Measurements from ENCODE around the gene DNM1L. TPM values are rescaled to one million over a fixed set of nuclear protein-coding genes. Genes with fewer than 3 reads are reported as not detected.

DNM1L gene
- total RNA-seq, 2 experiments from 2014 or later, result 59.8 to 66.8 TPM

DNA sequence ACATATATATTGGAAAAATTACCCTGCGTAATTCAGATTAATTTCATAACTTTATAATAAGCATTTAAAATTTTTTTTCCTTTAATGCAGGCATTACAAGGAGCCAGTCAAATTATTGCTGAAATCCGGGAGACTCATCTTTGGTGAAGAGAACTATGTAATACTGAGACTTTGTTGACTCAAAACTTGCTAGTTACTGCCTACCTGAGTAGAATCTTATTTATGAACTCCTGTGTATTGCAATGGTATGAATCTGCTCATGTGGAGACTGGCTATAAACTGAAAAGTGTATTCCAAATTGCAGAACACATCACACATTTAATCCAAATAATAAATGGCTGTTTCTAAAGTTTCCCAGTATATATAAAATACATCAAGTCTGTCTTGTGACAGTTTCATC, 64.2 kb downstream of the DNM1L start:
- H3K27me3 Mint-ChIP-seq, result no peaks in the 10 kb centered on the region
- CTCF ChIA-PET, result interaction anchor here (2.8 kb wide), 1 partner anchor 13 kb away, joined by 11 read pairs; the partner anchor contains the start of gene YARS2
- H3K27ac Mint-ChIP-seq, result no peak overlapping the region
- H3K36me3 Mint-ChIP-seq, result peaks cover 51% of the 10 kb centered on the region
- H3K4me3 Mint-ChIP-seq, result no peak overlapping the region
- H3K9me3 Mint-ChIP-seq (ENCODE audit: low read depth), result no peaks in the 10 kb centered on the region
- no peaks in the 10 kb centered on the region for H3K4me1 Mint-ChIP-seq
- no peak for ATAC-seq
- DNase-seq, result no peak

DNA sequence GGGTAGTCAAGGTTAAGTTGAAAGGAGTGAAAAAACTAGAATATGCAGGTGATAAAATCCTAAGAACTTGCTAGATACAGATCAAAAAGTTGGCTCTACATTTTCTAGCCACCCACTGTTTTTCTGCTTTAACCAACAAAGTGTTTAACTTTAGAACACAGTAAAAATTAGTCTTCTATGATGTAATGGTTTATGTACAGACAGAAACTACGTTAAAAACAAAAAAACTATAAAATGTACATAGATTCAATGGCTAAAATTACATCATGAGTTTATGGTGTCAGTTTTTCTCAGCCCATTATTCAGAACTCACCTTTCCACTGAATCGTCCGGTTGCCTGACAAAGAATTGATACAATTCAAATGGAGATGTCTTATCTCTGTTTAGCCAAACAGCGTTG, 74.5 kb downstream of the DNM1L start:
- DNase-seq (no peak), ATAC-seq (no peak)
- H3K9me3 Mint-ChIP-seq (ENCODE audit: low read depth), result no peaks in the 10 kb centered on the region
- peaks cover 28% of the 10 kb centered on the region for H3K36me3 Mint-ChIP-seq
- H3K27ac Mint-ChIP-seq, result peak overlapping the region; percentile 83
- CTCF ChIA-PET, result no interaction called here
- peaks cover 19% of the 10 kb centered on the region for H3K4me1 Mint-ChIP-seq
- no peaks in the 10 kb centered on the region for H3K27me3 Mint-ChIP-seq
- H3K4me3 Mint-ChIP-seq, result peak overlapping the region; percentile 91

DNA sequence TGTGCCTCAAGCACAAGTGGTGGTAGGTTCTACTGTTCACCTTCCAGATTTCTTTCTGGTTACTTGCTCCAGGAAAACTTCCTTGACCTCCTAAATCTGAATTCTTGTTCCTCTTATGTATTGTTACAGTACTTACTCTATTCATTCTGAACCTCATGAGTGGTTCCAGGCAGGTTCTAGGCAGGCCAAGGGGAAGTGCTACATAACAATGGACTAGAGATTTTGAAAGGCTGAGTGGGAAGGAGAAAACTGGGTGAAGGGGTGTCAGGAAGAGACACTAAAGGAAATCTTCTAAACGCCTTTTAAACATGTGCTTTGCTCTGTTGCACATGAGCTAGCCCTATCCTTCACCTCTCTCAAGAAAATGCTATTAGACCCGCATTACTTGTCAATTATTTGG, 75.0 kb downstream of the DNM1L start:
- Mint-ChIP-seq H3K36me3 (peaks cover 28% of the 10 kb centered on the region), H3K27ac (peak overlapping the region; percentile 83), H3K27me3 (no peaks in the 10 kb centered on the region), H3K9me3 (ENCODE audit: low read depth) (no peaks in the 10 kb centered on the region), H3K4me1 (peaks cover 19% of the 10 kb centered on the region), H3K4me3 (peak overlapping the region; percentile 91)
- CTCF ChIA-PET, result interaction anchor here (0.6 to 4.1 kb wide), 14 partner anchors 9 to 1267 kb away, joined by 3 to 62 read pairs (median 8); partner anchors contain the start of genes ALG10 and DNM1L
- ATAC-seq, result no peak
- no peak for DNase-seq

DNA sequence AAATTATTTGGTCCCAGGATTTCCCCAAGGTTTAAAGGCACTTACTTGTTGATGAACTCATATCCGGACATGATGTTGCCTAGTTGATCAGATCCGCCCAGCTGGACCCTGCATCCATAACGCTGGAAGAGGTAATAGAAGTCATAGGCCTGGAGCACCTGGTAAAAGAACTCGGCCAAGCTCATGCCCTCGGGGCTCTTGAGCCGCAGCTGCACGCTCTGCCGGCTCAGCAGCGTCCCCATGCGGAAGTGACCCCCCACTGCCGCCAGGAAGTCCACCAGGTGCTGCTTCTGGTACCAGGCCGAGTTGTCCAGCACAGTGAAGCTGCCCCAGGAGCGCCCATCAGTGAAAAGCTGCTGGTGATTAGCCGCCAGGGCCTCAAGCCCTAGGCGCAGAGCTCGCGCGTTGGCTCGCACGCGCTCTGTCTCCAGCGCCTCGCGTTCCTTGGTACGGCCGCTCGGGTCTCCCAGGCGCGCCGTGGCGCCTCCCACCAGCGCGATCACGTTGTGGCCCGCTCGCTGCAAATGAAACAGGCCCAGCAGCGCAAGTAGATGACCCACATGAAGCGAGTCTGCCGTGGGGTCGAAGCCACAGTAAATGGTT, 76.1 kb downstream of the DNM1L start:
- ATAC-seq (peak; percentile 75), DNase-seq (peak; percentile 87)
- no peaks in the 10 kb centered on the region for H3K9me3 Mint-ChIP-seq (ENCODE audit: low read depth)
- peaks cover 24% of the 10 kb centered on the region for H3K36me3 Mint-ChIP-seq
- H3K4me1 Mint-ChIP-seq, result peaks cover 19% of the 10 kb centered on the region
- CTCF ChIA-PET, result interaction anchor here (0.5 to 4.1 kb wide), 37 partner anchors 10 to 1439 kb away, joined by 3 to 62 read pairs (median 5); partner anchors contain the start of genes ALG10, DNM1L and ETFBKMT
- H3K4me3 Mint-ChIP-seq, result peak overlapping the region; percentile 91
- no peaks in the 10 kb centered on the region for H3K27me3 Mint-ChIP-seq
- peak overlapping the region; percentile 83 for H3K27ac Mint-ChIP-seq

DNA sequence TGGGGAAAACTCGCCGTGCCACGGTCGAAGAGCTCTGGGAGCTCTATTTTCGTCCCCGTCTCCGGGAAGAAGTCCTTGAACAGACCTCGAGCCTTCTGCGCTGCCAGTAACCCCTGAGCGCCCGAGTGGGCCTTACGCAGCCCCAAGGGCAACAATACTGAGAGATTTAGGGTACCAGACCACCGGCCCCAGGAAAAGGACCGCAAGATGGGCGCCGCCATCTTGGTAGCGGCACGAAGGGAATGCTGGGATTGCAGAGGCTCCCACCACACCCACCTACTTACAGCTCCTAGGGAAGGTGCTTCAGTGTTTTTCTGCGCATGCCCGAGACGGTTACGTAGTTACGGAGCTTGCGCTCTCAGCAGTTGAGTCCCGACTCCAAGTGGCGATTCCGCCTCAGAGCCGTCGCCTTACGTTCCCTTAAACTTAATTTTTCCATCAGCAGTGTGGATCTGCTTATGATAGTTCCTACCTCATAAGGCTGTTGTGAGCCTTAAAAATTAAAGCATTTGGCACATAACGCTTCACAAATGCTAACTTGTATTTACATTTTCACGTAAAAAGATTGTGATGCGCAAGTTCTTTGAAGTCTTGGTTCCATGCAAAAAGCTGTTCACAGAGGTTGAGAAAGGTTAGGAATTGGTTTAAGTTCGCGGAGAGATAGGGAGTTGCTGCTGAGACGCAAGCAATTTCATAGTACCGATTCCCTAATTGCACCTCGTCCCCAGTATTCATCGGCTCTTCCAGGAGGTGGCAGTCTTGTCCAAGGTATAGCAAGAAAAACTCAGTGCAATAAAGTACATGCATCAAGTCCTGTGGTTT, 76.8 kb downstream of the DNM1L start, which contains the start of gene YARS2:
Gene YARS2, minus strand, starts transcription at position 244 of the 822 bp plus-strand sequence. Its CDS starts 23 bp downstream, at position 221.
- Mint-ChIP-seq H3K27ac (peak within 1 kb of the TSS; percentile 83), H3K27me3 (no peaks in the 10 kb centered on the region), H3K4me1 (peaks cover 19% of the 10 kb centered on the region), H3K4me3 (peak within 1 kb of the TSS; percentile 91), H3K9me3 (ENCODE audit: low read depth) (no peaks in the 10 kb centered on the region), H3K36me3 (peaks cover 18% of the 10 kb centered on the region)
- CTCF ChIA-PET, result interaction anchor here (0.5 to 4.1 kb wide), 34 partner anchors 11 to 1440 kb away, joined by 3 to 62 read pairs (median 5); partner anchors contain the start of genes ALG10, DNM1L and ETFBKMT
- ATAC-seq (peak; percentile 93), DNase-seq (peak; percentile 95)

DNA sequence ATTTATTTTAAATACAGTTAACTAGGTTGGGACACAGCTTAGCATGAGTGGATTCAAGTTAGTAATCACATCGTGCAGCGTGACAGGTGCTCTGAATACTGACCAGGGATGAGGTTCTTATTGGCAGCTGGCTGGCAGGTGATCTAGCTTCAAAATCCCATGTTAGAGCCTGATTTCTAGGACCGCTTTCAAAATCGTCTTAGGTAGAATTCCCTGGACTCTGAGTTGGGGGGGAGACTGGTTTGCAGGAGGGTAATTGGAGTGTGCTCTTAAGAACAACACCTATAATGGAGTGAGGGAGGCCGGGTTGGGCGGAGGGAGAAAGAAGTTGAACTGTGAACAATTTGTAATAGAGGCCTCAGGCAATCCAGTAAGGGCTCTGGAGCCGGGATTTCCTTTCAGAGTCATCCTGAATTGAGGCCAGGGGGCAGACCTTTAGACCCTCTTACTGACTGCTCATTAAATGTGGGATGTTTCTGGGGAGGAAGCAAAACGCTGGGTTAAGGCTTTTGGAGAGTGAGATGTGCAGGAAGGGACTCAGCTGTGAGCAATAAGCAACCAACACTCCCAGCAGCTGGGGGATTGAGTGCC, 77.5 kb downstream of the DNM1L start:
- Mint-ChIP-seq H3K9me3 (ENCODE audit: low read depth) (no peaks in the 10 kb centered on the region), H3K27me3 (no peaks in the 10 kb centered on the region), H3K27ac (peak overlapping the region; percentile 83), H3K4me3 (peak overlapping the region; percentile 91), H3K4me1 (peaks cover 19% of the 10 kb centered on the region), H3K36me3 (peaks cover 14% of the 10 kb centered on the region)
- CTCF ChIA-PET, result interaction anchor here (1.1 to 4.1 kb wide), 16 partner anchors 13 to 1265 kb away, joined by 3 to 62 read pairs (median 8); partner anchors contain the start of genes ALG10 and ETFBKMT
- DNase-seq (no peak), ATAC-seq (no peak)

DNA sequence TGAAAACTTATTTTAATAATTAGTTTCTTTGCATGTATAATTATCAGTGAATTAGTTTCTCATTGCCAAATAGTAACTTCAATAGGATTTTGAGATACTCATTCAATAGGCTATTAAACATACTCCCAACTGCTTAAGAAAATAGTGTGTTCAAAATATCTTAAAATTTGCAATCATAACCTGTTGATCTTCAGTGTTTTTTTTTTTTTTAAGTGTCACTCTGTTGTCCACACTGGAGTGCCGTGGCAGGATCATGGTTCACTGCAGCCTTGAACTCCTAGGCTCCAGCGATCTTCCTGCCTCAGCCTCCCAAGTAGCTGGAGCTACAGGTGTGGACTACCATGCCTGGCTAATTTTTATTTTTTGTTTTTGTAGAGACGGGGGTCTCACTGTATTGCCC, 78.1 kb downstream of the DNM1L start:
- Mint-ChIP-seq H3K36me3 (peaks cover 11% of the 10 kb centered on the region), H3K27me3 (no peaks in the 10 kb centered on the region), H3K4me3 (no peak overlapping the region), H3K4me1 (peaks cover 19% of the 10 kb centered on the region), H3K9me3 (ENCODE audit: low read depth) (no peaks in the 10 kb centered on the region), H3K27ac (no peak overlapping the region)
- DNase-seq (no peak), ATAC-seq (no peak)
- CTCF ChIA-PET, result interaction anchor here (1.1 to 4.1 kb wide), 3 partner anchors 212 to 1264 kb away, joined by 3 to 62 read pairs (median 41); partner anchors contain the start of gene ALG10

DNA sequence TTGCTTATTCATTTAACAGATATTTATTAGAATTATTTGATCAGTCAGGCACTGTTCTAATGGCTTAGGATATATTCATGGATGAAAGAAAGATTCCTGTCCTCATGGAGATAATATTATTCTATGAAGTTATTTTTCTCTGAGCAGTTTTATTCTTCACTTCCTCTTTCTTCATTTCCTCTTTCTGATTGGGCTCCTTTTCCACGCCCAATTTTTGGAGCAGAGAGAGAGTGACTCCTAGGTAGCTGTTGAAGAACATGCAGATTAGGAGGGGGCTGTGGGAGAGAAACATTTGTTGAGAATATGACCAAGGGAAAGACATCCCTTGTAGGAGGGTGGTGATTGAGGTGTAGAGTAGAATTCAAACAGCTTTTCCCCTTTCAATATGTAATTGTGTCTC, 82.6 kb downstream of the DNM1L start:
- CTCF ChIA-PET, result no interaction called here
- no peaks in the 10 kb centered on the region for H3K36me3 Mint-ChIP-seq
- DNase-seq (no peak), ATAC-seq (no peak)
- H3K9me3 Mint-ChIP-seq (ENCODE audit: low read depth), result no peaks in the 10 kb centered on the region
- no peak overlapping the region for H3K4me3 Mint-ChIP-seq
- H3K27me3 Mint-ChIP-seq, result peaks cover 3% of the 10 kb centered on the region
- no peak overlapping the region for H3K27ac Mint-ChIP-seq
- H3K4me1 Mint-ChIP-seq, result no peaks in the 10 kb centered on the region

DNA sequence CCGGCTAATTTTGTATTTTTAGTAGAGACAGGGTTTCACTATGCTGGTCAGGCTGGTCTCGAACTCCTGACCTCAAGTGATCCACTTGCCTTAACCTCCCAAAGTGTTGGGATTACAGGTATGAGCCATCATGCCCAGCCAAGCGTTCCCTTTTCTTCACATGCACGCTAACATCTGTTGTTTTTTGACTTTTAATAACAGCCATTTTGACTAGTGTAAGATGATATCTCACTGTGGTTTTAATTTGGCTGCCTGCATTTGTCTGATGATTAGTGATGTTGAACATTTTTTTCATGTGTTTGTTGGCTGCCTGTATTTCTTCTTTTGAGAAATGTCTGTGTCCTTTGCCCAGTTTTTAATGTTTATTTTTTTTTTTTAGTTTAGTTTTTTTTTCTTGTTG, 86.8 kb downstream of the DNM1L start:
- H3K4me3 Mint-ChIP-seq, result no peak overlapping the region
- no peak overlapping the region for H3K27ac Mint-ChIP-seq
- H3K4me1 Mint-ChIP-seq, result no peaks in the 10 kb centered on the region
- H3K36me3 Mint-ChIP-seq, result no peaks in the 10 kb centered on the region
- no peak for ATAC-seq
- CTCF ChIA-PET, result no interaction called here
- H3K9me3 Mint-ChIP-seq (ENCODE audit: low read depth), result no peaks in the 10 kb centered on the region
- DNase-seq, result no peak
- peaks cover 13% of the 10 kb centered on the region for H3K27me3 Mint-ChIP-seq

DNA sequence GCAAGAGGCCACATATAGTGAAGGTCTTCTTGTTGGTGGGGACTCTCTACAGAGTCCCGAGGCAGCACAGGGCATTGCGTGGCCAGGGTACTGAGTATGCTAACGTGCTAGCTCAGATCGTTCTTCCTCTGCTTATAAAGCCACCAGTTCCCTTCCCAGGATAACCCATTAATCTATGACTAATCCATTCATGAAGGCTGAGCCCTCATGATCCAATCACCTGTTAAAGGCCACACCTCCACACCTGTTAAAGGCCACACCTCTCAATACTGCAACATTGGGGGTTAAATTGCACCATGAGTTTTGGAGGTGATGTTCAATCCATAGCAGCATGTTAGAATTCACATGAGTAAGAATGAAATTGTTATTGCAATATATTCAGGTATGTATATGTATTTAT, 89.4 kb downstream of the DNM1L start:
- peaks cover 16% of the 10 kb centered on the region for H3K27me3 Mint-ChIP-seq
- no peaks in the 10 kb centered on the region for H3K9me3 Mint-ChIP-seq (ENCODE audit: low read depth)
- CTCF ChIA-PET, result no interaction called here
- H3K27ac Mint-ChIP-seq, result no peak overlapping the region
- H3K36me3 Mint-ChIP-seq, result no peaks in the 10 kb centered on the region
- H3K4me3 Mint-ChIP-seq, result no peak overlapping the region
- DNase-seq (no peak), ATAC-seq (no peak)
- H3K4me1 Mint-ChIP-seq, result no peaks in the 10 kb centered on the region

DNA sequence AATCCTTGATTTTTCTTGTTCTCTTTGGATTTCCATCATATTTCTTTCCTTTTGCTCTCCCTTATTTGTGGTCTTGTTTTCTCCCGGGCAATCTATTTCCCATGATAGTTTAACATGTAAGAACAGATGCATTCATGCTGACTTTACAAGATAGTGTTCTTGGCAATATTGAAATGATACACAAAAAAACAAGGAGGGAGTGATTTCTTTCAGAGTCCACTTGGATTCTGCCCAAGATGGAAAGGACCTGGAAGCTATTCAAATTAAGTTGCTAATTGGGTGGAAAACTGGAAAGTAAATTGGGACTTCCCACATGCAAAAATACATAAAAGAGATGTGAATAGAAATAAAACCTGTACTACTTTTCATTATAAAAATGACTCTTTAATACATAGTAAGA, 91.0 kb downstream of the DNM1L start:
- no peak for DNase-seq
- no peaks in the 10 kb centered on the region for H3K9me3 Mint-ChIP-seq (ENCODE audit: low read depth)
- H3K4me3 Mint-ChIP-seq, result no peak overlapping the region
- CTCF ChIA-PET, result interaction anchor here (1.7 kb wide), 1 partner anchor 14 kb away, joined by 8 read pairs; the partner anchor contains the start of gene YARS2
- no peaks in the 10 kb centered on the region for H3K4me1 Mint-ChIP-seq
- no peak for ATAC-seq
- H3K27ac Mint-ChIP-seq, result no peak overlapping the region
- peaks cover 20% of the 10 kb centered on the region for H3K27me3 Mint-ChIP-seq
- H3K36me3 Mint-ChIP-seq, result no peaks in the 10 kb centered on the region

DNA sequence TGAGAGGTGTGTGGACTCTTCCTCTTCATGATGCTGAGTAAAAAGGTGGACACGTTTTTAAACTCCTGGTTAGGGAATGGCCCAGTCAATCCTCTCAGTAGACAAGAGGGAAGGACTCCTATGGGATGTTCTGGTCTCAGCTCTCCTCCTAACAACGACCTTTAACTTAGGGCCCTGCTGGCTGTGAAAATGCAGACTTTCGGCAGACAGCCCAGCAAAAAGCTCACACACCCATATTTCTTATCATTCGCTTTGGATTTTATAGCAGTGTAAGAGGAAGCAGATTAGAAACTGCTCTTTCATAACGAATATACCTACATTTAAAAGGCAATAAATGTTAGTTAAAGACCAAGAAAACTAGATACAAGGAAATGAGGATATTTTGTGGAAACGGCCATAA, 94.6 kb downstream of the DNM1L start:
- ATAC-seq (no peak), DNase-seq (no peak)
- H3K27me3 Mint-ChIP-seq, result peaks cover 20% of the 10 kb centered on the region
- H3K36me3 Mint-ChIP-seq, result no peaks in the 10 kb centered on the region
- CTCF ChIA-PET, result no interaction called here
- H3K27ac Mint-ChIP-seq, result no peak overlapping the region
- no peak overlapping the region for H3K4me3 Mint-ChIP-seq
- H3K4me1 Mint-ChIP-seq, result no peaks in the 10 kb centered on the region
- H3K9me3 Mint-ChIP-seq (ENCODE audit: low read depth), result no peaks in the 10 kb centered on the region

DNA sequence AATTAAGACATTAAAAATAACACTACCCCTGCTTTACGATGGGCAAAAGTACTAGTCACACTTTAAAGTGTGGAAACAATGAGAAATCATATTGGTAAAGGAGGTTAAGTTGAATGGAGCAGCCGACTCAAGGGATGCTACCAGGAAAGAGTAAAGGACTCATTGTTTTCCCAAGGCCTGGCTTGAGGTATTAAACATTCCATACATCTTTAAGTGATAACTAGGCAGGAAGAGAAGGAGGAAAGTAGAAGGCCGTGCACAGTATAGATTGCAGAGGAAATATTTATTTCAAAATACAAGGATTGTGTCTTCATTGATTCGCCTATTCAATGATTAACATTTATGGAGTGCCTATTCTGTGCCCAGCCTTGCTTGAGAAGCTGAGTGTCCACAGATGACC, 97.2 kb downstream of the DNM1L start:
- CTCF ChIA-PET, result interaction anchor here (1.6 kb wide), 1 partner anchor 20 kb away, joined by 3 read pairs; the partner anchor contains the start of gene YARS2
- H3K9me3 Mint-ChIP-seq (ENCODE audit: low read depth), result no peaks in the 10 kb centered on the region
- no peaks in the 10 kb centered on the region for H3K4me1 Mint-ChIP-seq
- no peak overlapping the region for H3K4me3 Mint-ChIP-seq
- no peak overlapping the region for H3K27ac Mint-ChIP-seq
- no peaks in the 10 kb centered on the region for H3K36me3 Mint-ChIP-seq
- no peak for ATAC-seq
- H3K27me3 Mint-ChIP-seq, result peaks cover 15% of the 10 kb centered on the region
- DNase-seq, result no peak

All from activated CD8-positive, alpha-beta memory T cell treated with anti-CD3 and anti-CD28 coated beads, Interleukin-2, amount 10 ng/mL, durations not matched to agents 7 days and 5 days (primary cell).